NT2/D1 (cell line): ENCODE data around the gene C2CD2L.

Source experiments
- DNase-seq: peaks from one replicate; pipeline ENCODE4 v3.0.0-alpha.2; 2011; ENCODE audit warnings: low read depth, low spot score
- H3K27me3 ChIP-seq: 2 replicates; pipeline ENCODE4 v1.6.0; 2011; ENCODE audit warnings: mild to moderate bottlenecking; ENCODE audit not compliant: insufficient read length, insufficient read depth
- H3K36me3 ChIP-seq: 2 replicates; pipeline ENCODE4 v1.6.1; 2011; ENCODE audit warnings: mild to moderate bottlenecking, low read length, mixed read lengths; ENCODE audit not compliant: insufficient read depth, insufficient read length
- H3K4me1 ChIP-seq: 2 replicates; pipeline ENCODE4 v1.5.1; 2011; ENCODE audit not compliant: insufficient read depth, insufficient read length
- H3K4me3 ChIP-seq: 2 replicates; pipeline ENCODE4 v1.5.1; 2011; ENCODE audit warnings: low read depth; ENCODE audit not compliant: insufficient read length
- H3K9ac ChIP-seq: 2 replicates; pipeline ENCODE4 v1.6.0; 2011; ENCODE audit warnings: low read depth; ENCODE audit not compliant: insufficient read length
- H3K9me3 ChIP-seq: 2 replicates; pipeline ENCODE4 v1.5.1; 2011; ENCODE audit warnings: mild to moderate bottlenecking, low read length; ENCODE audit not compliant: insufficient read depth
- SUZ12 ChIP-seq: IDR thresholded peaks from 2 replicates; pipeline ENCODE4 v1.6.1; 2011; ENCODE audit not compliant: insufficient read length, insufficient read depth; ENCODE audit errors: extremely low read depth
- YY1 ChIP-seq: IDR thresholded peaks from 2 replicates; pipeline ENCODE4 v1.6.1; 2011; ENCODE audit not compliant: insufficient read length, insufficient read depth
- ZNF274 ChIP-seq: IDR thresholded peaks from 2 replicates; pipeline ENCODE4 v1.6.1; 2011; ENCODE audit warnings: mild to moderate bottlenecking, low read depth, low read length

C2CD2L gene

DNA sequence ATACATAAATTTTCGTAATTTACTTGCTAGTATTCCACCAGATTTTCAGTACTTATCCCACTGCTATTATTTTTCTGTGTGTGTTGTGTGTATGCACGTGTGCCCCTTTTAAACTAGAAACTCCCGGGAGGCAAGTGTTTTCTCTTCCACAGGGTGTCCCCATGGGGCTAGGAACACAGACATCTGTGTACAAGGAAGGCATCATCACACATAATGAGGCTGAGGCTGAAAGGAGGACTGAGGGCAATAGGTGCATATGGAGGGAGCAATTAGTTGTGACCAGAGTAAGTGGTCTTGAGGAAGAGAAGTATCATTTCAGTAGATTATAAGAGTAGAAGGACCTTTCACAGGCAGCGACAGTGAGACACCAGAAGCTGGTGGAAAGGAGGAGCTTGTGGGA is 3.4 kb upstream of the C2CD2L start:
- Histone ChIP-seq H3K9ac (no peak overlapping the region), H3K4me1 (peaks cover 14% of the 10 kb centered on the region), H3K9me3 (no peaks in the 10 kb centered on the region), H3K36me3 (peaks cover 5% of the 10 kb centered on the region), H3K27me3 (peaks cover 13% of the 10 kb centered on the region), H3K4me3 (no peak overlapping the region)
- no peak for DNase-seq
- no peak for TF ChIP-seq YY1
- no peak for TF ChIP-seq SUZ12

GRCh38 chr11:119107538-119108145 is 498 bp downstream of the C2CD2L start:
- H3K36me3 ChIP-seq: peaks cover 20% of the 10 kb centered on the region
- H3K9ac ChIP-seq: peak overlapping the region; percentile 70
- no peak for TF ChIP-seq YY1
- TF ChIP-seq SUZ12: no peak
- H3K4me1 ChIP-seq: peaks cover 8% of the 10 kb centered on the region
- peak overlapping the region; percentile 56 for H3K4me3 ChIP-seq
- no peaks in the 10 kb centered on the region for H3K9me3 ChIP-seq
- H3K27me3 ChIP-seq: peaks cover 17% of the 10 kb centered on the region
- no peak for DNase-seq

DNA sequence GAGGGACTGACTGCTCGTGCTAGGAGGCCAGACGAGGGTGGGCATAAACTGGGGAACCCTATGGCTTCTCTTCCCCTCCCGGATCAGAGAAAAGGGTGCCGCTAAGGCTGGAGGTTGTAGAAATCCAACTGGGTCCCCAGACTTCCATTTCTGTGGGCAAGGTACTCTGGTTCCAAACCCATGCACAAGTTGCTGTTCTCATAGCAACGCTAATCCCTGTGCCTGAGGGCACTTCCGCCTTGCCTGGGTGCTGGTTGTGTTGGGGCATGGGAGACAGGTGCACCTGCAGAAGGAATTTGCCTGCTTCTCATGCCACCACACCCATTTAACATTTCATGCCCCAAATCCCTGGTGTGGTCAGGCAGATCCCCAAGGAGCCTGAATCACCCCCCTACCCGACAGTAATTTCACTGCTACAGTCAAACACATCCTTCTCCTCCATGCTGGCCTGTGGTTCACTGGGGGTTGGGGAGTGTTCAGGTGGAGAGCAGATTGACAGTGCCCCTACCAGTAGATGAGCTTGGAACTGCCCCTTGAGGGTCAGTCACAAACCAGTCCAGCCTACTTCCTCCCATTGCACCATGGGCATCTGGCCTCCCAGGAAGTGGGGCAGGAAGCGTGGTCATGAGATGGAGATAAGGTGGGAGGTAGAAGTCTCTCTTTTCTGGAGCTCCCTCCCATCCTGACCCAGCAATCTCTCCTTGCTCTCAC is 1.2 kb downstream of the C2CD2L start:
- TF ChIP-seq ZNF274: no peak
- no peak for TF ChIP-seq SUZ12
- no peak for TF ChIP-seq YY1
- Histone ChIP-seq H3K4me3 (peak overlapping the region; percentile 56), H3K27me3 (peaks cover 17% of the 10 kb centered on the region), H3K36me3 (peaks cover 20% of the 10 kb centered on the region), H3K9ac (peak overlapping the region; percentile 70), H3K4me1 (peaks cover 8% of the 10 kb centered on the region), H3K9me3 (no peaks in the 10 kb centered on the region)
- DNase-seq: no peak

DNA sequence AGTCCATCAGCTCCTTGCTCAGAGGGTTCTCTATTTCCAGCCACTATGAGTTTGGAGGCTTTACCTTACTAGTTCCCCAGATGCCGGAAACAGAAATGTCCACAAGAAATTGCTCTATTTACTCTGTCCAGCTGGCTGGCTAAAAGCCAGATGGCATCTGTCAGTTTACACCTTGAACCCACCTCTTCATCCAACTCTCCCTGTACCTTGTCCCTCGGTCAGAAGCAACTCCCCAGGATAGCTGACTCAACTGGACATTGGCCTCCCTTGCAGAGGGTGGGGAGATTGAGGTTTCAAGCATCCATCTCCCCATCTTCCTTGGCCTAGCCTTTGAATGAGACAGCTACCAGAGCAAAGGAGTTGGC is 1.7 kb downstream of the C2CD2L start:
- DNase-seq: no peak
- peaks cover 7% of the 10 kb centered on the region for H3K4me1 ChIP-seq
- no peak overlapping the region for H3K4me3 ChIP-seq
- no peaks in the 10 kb centered on the region for H3K9me3 ChIP-seq
- TF ChIP-seq ZNF274: no peak
- no peak for TF ChIP-seq SUZ12
- no peak overlapping the region for H3K9ac ChIP-seq
- peaks cover 23% of the 10 kb centered on the region for H3K36me3 ChIP-seq
- H3K27me3 ChIP-seq: peaks cover 17% of the 10 kb centered on the region

DNA sequence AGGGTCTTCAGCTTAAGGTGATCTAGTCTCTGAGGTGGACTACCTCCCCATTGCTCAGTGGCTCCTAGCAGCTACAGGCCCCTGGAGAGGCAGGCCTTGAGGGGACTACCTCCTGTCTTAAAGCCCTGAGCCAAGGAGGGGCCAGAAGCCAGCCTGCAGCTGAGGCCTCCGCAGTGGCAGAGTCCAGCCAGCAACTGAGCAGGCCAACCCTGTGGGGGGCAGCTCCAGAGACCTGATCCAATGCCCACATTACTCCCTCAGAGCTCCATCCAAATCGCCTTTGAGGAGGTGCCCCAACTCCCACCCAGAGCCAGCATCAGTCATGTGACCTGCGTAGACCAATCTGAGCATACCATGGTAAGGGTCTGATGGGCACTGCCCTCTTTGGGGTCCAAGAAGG is 2.7 kb downstream of the C2CD2L start:
- H3K9ac ChIP-seq: no peak overlapping the region
- H3K4me3 ChIP-seq: no peak overlapping the region
- peaks cover 17% of the 10 kb centered on the region for H3K27me3 ChIP-seq
- TF ChIP-seq SUZ12 (no peak), YY1 (no peak), ZNF274 (no peak)
- H3K36me3 ChIP-seq: peaks cover 28% of the 10 kb centered on the region
- no peak for DNase-seq
- peaks cover 5% of the 10 kb centered on the region for H3K4me1 ChIP-seq
- H3K9me3 ChIP-seq: no peaks in the 10 kb centered on the region

GRCh38 chr11:119110439-119110838 is 3.3 kb downstream of the C2CD2L start:
- Histone ChIP-seq H3K4me1 (peaks cover 5% of the 10 kb centered on the region), H3K27me3 (peaks cover 17% of the 10 kb centered on the region), H3K4me3 (no peak overlapping the region), H3K9ac (no peak overlapping the region), H3K36me3 (peaks cover 28% of the 10 kb centered on the region), H3K9me3 (no peaks in the 10 kb centered on the region)
- DNase-seq: no peak
- TF ChIP-seq ZNF274 (no peak), SUZ12 (no peak)

DNA sequence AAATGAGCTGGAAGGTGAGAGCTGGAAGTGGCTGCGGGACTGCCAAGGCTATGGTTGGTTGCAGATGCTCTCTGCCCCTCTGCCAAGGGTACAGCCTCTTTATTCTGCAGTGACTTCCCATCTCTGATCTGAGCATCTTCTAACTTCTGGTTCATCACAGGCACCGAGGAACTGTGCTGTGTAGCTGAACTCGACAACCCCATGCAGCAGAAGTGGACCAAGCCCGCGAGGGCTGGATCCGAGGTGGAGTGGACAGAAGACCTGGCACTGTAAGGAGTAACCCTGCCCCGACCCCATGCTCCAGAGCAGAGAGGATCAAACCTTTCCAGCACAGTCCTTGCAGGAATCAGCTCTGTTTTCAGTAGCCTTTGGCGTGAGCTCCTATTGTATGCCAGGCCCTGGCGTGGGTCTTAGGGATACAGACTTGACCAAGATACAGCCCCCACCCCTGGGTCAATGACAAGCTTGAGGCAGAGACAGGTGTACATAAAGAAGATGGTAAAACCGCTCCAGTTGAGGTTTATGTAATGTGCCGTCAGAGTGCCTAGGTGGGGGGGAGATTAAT is 4.3 kb downstream of the C2CD2L start:
- no peaks in the 10 kb centered on the region for H3K9me3 ChIP-seq
- H3K36me3 ChIP-seq: peaks cover 32% of the 10 kb centered on the region
- peaks cover 5% of the 10 kb centered on the region for H3K4me1 ChIP-seq
- no peak overlapping the region for H3K4me3 ChIP-seq
- TF ChIP-seq SUZ12: no peak
- TF ChIP-seq ZNF274: no peak
- TF ChIP-seq YY1: no peak
- H3K9ac ChIP-seq: no peak overlapping the region
- peaks cover 17% of the 10 kb centered on the region for H3K27me3 ChIP-seq
- DNase-seq: no peak
